SK-N-MC (cell line): ENCODE measurements around the gene RGS13.

ENCODE experiments used
- DNase-seq: peaks from one replicate; pipeline ENCODE4 v3.0.0-alpha.2; 2011; ENCODE audit warnings: low read depth, low spot score
- H3K27ac ChIP-seq: fragments of 200-600 bp; sonication (generic); 2 replicates; pipeline ENCODE4 v1.5.1; 2016; ENCODE audit warnings: mixed run types
- H3K36me3 ChIP-seq: fragments of 200-600 bp; sonication (generic); 2 replicates; pipeline ENCODE4 v1.6.1; 2017; ENCODE audit warnings: antibody characterized with exemption, low read length, mixed read lengths; ENCODE audit not compliant: insufficient read depth
- H3K4me3 ChIP-seq: fragments of 200-600 bp; sonication (generic); 2 replicates; pipeline ENCODE4 v1.5.1; 2016
- H3K9ac ChIP-seq: fragments of 200-600 bp; sonication (generic); 2 replicates; pipeline ENCODE4 v1.8.0; 2017; ENCODE audit warnings: mixed run types, mixed read lengths; ENCODE audit not compliant: insufficient read length
- H3K9me3 ChIP-seq: fragments of 200-600 bp; sonication (generic); 2 replicates; pipeline ENCODE4 v1.6.1; 2017; ENCODE audit warnings: low read depth, mild to moderate bottlenecking, antibody characterized with exemption, low read length, moderate library complexity, mixed read lengths
- EZH2 ChIP-seq: fragments of 200-600 bp; sonication (generic); IDR thresholded peaks from one replicate; pipeline ENCODE4 v1.6.1; 2017; ENCODE audit warnings: antibody characterized with exemption
- FOXP2 ChIP-seq: optimal IDR thresholded peaks from 2 replicates; pipeline ENCODE3; 2011; ENCODE audit warnings: mild to moderate bottlenecking, moderate library complexity; ENCODE audit not compliant: insufficient read depth; ENCODE audit errors: extremely low read length, control extremely low read depth
- POLR2AphosphoS5 ChIP-seq: IDR thresholded peaks from 2 replicates; pipeline ENCODE4 v1.6.1; 2012; ENCODE audit warnings: mild to moderate bottlenecking, low read depth, low read length, borderline replicate concordance

The RGS13 gene

GRCh38 chr1:192652159-192652558, 16.2 kb downstream of the RGS13 start:
- Histone ChIP-seq H3K9me3 (no peaks in the 10 kb centered on the region), H3K27ac (no peak overlapping the region), H3K9ac (no peak overlapping the region), H3K36me3 (no peaks in the 10 kb centered on the region), H3K4me3 (no peak overlapping the region)
- no peak for DNase-seq
- TF ChIP-seq FOXP2 (no peak), POLR2AphosphoS5 (no peak), EZH2 (no peak)

- DNase-seq, result no peak
- Histone ChIP-seq H3K36me3 (no peaks in the 10 kb centered on the region), H3K9ac (no peak overlapping the region), H3K4me3 (no peak overlapping the region), H3K9me3 (no peaks in the 10 kb centered on the region), H3K27ac (no peak overlapping the region)
- TF ChIP-seq FOXP2, result no peak
- TF ChIP-seq EZH2, result no peak
- no peak for TF ChIP-seq POLR2AphosphoS5
These were observed 18.2 kb downstream of the RGS13 start for GRCh38 chr1:192654120-192654519.

- H3K9me3 ChIP-seq, result no peaks in the 10 kb centered on the region
- TF ChIP-seq FOXP2 (no peak), EZH2 (no peak)
- H3K4me3 ChIP-seq, result no peak overlapping the region
- H3K36me3 ChIP-seq, result no peaks in the 10 kb centered on the region
- no peak overlapping the region for H3K27ac ChIP-seq
- no peak overlapping the region for H3K9ac ChIP-seq
- no peak for DNase-seq
These were observed 18.8 kb downstream of the RGS13 start for GRCh38 chr1:192654591-192655251.

GRCh38 chr1:192657760-192658159, 21.8 kb downstream of the RGS13 start:
- Histone ChIP-seq H3K4me3 (no peak overlapping the region), H3K36me3 (no peaks in the 10 kb centered on the region)
- DNase-seq, result no peak

GRCh38 chr1:192658255-192658654, 22.3 kb downstream of the RGS13 start:
- no peaks in the 10 kb centered on the region for H3K36me3 ChIP-seq
- no peaks in the 10 kb centered on the region for H3K9me3 ChIP-seq
- H3K9ac ChIP-seq, result no peak overlapping the region
- TF ChIP-seq EZH2 (no peak), POLR2AphosphoS5 (no peak), FOXP2 (no peak)
- no peak overlapping the region for H3K4me3 ChIP-seq
- H3K27ac ChIP-seq, result no peak overlapping the region
- DNase-seq, result no peak

More at GRCh38 chr1:192657760-192658159, 21.8 kb downstream of the RGS13 start:
- Histone ChIP-seq H3K9me3 (no peaks in the 10 kb centered on the region), H3K9ac (no peak overlapping the region), H3K27ac (no peak overlapping the region)
- TF ChIP-seq FOXP2, result no peak
- no peak for TF ChIP-seq EZH2
- TF ChIP-seq POLR2AphosphoS5, result no peak

- Histone ChIP-seq H3K4me3 (no peak overlapping the region), H3K9ac (no peak overlapping the region), H3K36me3 (no peaks in the 10 kb centered on the region), H3K9me3 (no peaks in the 10 kb centered on the region), H3K27ac (no peak overlapping the region)
- TF ChIP-seq FOXP2 (no peak), POLR2AphosphoS5 (no peak), EZH2 (no peak)
- DNase-seq, result no peak
These were observed 24.7 kb downstream of the RGS13 start for GRCh38 chr1:192660613-192661012.

- H3K9ac ChIP-seq, result no peak overlapping the region
- no peaks in the 10 kb centered on the region for H3K9me3 ChIP-seq
- no peak overlapping the region for H3K27ac ChIP-seq
- no peaks in the 10 kb centered on the region for H3K36me3 ChIP-seq
- no peak overlapping the region for H3K4me3 ChIP-seq
- TF ChIP-seq EZH2 (no peak), FOXP2 (no peak), POLR2AphosphoS5 (no peak)
- no peak for DNase-seq
These were observed 32.5 kb downstream of the RGS13 start for GRCh38 chr1:192668409-192668983.

- Histone ChIP-seq H3K4me3 (no peak overlapping the region), H3K27ac (no peak overlapping the region), H3K36me3 (no peaks in the 10 kb centered on the region), H3K9ac (no peak overlapping the region), H3K9me3 (no peaks in the 10 kb centered on the region)
- TF ChIP-seq POLR2AphosphoS5, result no peak
- TF ChIP-seq FOXP2, result no peak
- no peak for TF ChIP-seq EZH2
- no peak for DNase-seq
These were observed 33.2 kb downstream of the RGS13 start for GRCh38 chr1:192669174-192669573.
